Endodermal cell (in vitro differentiated cells): Measurements from ENCODE around the gene ATP6AP2. TPM values are rescaled to one million over a fixed set of nuclear protein-coding genes. Genes with fewer than 3 reads are reported as not detected.

ENCODE experiments used
- DNase-seq: peaks from one replicate; pipeline ENCODE4 v3.0.0-alpha.2; 2017
- H3K27ac ChIP-seq: 2 replicates; pipeline ENCODE4 v1.5.1; 2013; ENCODE audit warnings: mild to moderate bottlenecking, low read depth, low read length, moderate library complexity
- H3K27me3 ChIP-seq: 2 replicates; pipeline ENCODE4 v1.6.1; 2013; ENCODE audit warnings: mild to moderate bottlenecking, low read length, moderate library complexity; ENCODE audit not compliant: insufficient read depth, control insufficient read depth, poor library complexity, severe bottlenecking
- H3K36me3 ChIP-seq: 2 replicates; pipeline ENCODE4 v1.7.0; 2013; ENCODE audit warnings: mild to moderate bottlenecking, low read length, moderate library complexity; ENCODE audit not compliant: control insufficient read depth, insufficient read depth
- H3K4me1 ChIP-seq: one replicate; pipeline ENCODE4 v1.7.0; 2013; ENCODE audit warnings: low read length; ENCODE audit not compliant: control insufficient read depth, insufficient read depth
- H3K4me3 ChIP-seq: 2 replicates; pipeline ENCODE4 v1.5.1; 2013; ENCODE audit warnings: mild to moderate bottlenecking, low read length, moderate library complexity
- H3K9ac ChIP-seq: 2 replicates; pipeline ENCODE4 v1.6.1; 2013; ENCODE audit warnings: mild to moderate bottlenecking, low read length, moderate library complexity; ENCODE audit not compliant: poor library complexity, severe bottlenecking; ENCODE audit errors: extremely low read depth
- H3K9me3 ChIP-seq: 2 replicates; pipeline ENCODE4 v1.6.1; 2013; ENCODE audit warnings: mild to moderate bottlenecking, low read length, moderate library complexity; ENCODE audit not compliant: control insufficient read depth
- H3K27ac Mint-ChIP-seq: 2 replicates; pipeline ENCODE4 v1.8.0; 2020; ENCODE audit warnings: mixed read lengths
- H3K27me3 Mint-ChIP-seq: 2 replicates; pipeline ENCODE4 v1.8.0; 2021; ENCODE audit warnings: mild to moderate bottlenecking, mixed read lengths; ENCODE audit not compliant: insufficient read depth
- H3K36me3 Mint-ChIP-seq: 2 replicates; pipeline ENCODE4 v1.8.0; 2020; ENCODE audit warnings: low read depth, mixed read lengths
- H3K4me1 Mint-ChIP-seq: 2 replicates; pipeline ENCODE4 v1.8.0; 2020; ENCODE audit warnings: mixed read lengths
- H3K4me3 Mint-ChIP-seq: 2 replicates; pipeline ENCODE4 v1.8.0; 2020; ENCODE audit warnings: mild to moderate bottlenecking, moderate library complexity, mixed read lengths
- H3K9me3 Mint-ChIP-seq: 2 replicates; pipeline ENCODE4 v1.8.0; 2020; ENCODE audit warnings: mild to moderate bottlenecking, mixed read lengths
- CTCF ChIP-seq: fragments of 200-600 bp; sonication (generic); conservative IDR thresholded peaks from 2 replicates; pipeline ENCODE4 v1.5.0; 2021; ENCODE audit warnings: antibody characterized with exemption, mild to moderate bottlenecking
- WGBS, 2 experiments: methylation state at CpG; one replicate each; pipeline versions ENCODE4 v1.1.5 to v1.1.7; 2013; ENCODE audit warnings: missing lambda C conversion rate in 2 of 2, mixed read lengths in 1 of 2; ENCODE audit not compliant: insufficient coverage in 1 of 2, insufficient read length in 1 of 2; 5-methylcytosine and 5-hydroxymethylcytosine counted together
- long read RNA-seq, 4 experiments: library from polyadenylated mRNA in 2 of 4; library from RNA in 1 of 4; library from capped mRNA in 1 of 4; stranded (forward) in 3 of 4; unstranded in 1 of 4; transcript quantifications; one replicate each; pipeline ENCODE4 v2.0.0, GENCODE V29; 2020 to 2021; ENCODE audit warnings: inconsistent platforms in 1 of 4
- polyA plus RNA-seq, 2 experiments: library from polyadenylated mRNA; stranded (reverse); fragments of 50-300 nt; gene quantifications; one replicate each; pipeline ENCODE4 v1.2.3, GENCODE V29; 2013
- total RNA-seq, 2 donors: library from RNA; stranded (reverse); fragmentation: NEBNext Ultra II Directional in 1 of 2; extraction: Animal tissue kit (Norgen Biotek cat#: 25700) in 1 of 2; gene quantifications; 2 replicates in 1 of 2; 3 replicates in 1 of 2; pipeline ENCODE4 v1.2.1, GENCODE V29; 2021

Gene ATP6AP2
- 10 to 100 TPM; 67.0 to 82.2 TPM for total RNA-seq
- polyA plus RNA-seq (2013, experiment 1 of 2), result 75.2 TPM
- polyA plus RNA-seq (2013, experiment 2 of 2), result 67.1 TPM
- long read RNA-seq, experiment 1, transcript ATP6AP2-217 (9 exons, 2,337 nt), result major isoform, 21 of 45 reads
- long read RNA-seq, experiment 1, partial matches to known transcripts, result 5 of 45 reads
- long read RNA-seq, experiment 1, other reads (novel, unspliced or antisense), result 18 of 45 reads
- long read RNA-seq, experiment 2, transcript ATP6AP2-217 (9 exons, 2,337 nt), result major isoform, 190 of 200 reads
- long read RNA-seq, experiment 2, partial matches to known transcripts, result 1 of 200 reads
- long read RNA-seq, experiment 2, other reads (novel, unspliced or antisense), result 1 of 200 reads
- long read RNA-seq, experiment 3, transcript ATP6AP2-202 (7 exons, 1,093 nt), result minor isoform, 6 of 651 reads
- long read RNA-seq, experiment 3, transcript ATP6AP2-201 (9 exons, 2,022 nt), result minor isoform, 7 of 651 reads
- long read RNA-seq, experiment 3, transcript ATP6AP2-224 (8 exons, 1,929 nt), result minor isoform, 11 of 651 reads
- long read RNA-seq, experiment 3, transcript ATP6AP2-217 (9 exons, 2,337 nt), result major isoform, 609 of 651 reads
- long read RNA-seq, experiment 3, partial matches to known transcripts, result 7 of 651 reads
- long read RNA-seq, experiment 3, other reads (novel, unspliced or antisense), result 5 of 651 reads
- long read RNA-seq, experiment 4, transcript ATP6AP2-217 (9 exons, 2,337 nt), result major isoform, 195 of 222 reads
- long read RNA-seq, experiment 4, transcript ATP6AP2-202 (7 exons, 1,093 nt), result minor isoform, 6 of 222 reads
- long read RNA-seq, experiment 4, partial matches to known transcripts, result 12 of 222 reads
- long read RNA-seq, experiment 4, other reads (novel, unspliced or antisense), result 4 of 222 reads

- no peaks in the 10 kb centered on the region for H3K36me3 Mint-ChIP-seq
- no peaks in the 10 kb centered on the region for H3K27me3 ChIP-seq
- peak within 1 kb of the TSS; percentile 91 for H3K27ac Mint-ChIP-seq
- DNase-seq, result peak; percentile 99
- no peak for TF ChIP-seq CTCF
- peak within 1 kb of the TSS; percentile 41 for H3K9ac ChIP-seq
- H3K4me3 ChIP-seq, result peak within 1 kb of the TSS; percentile 87
- H3K4me1 Mint-ChIP-seq, result peaks cover 16% of the 10 kb centered on the region
- 0% methylated on average over 88 of the region's 89 CpGs; no CpG with 5 or more reads in 1 of the 2 experiments for WGBS, 2 experiments
- no peaks in the 10 kb centered on the region for H3K36me3 ChIP-seq
- no peaks in the 10 kb centered on the region for H3K9me3 ChIP-seq
- peak within 1 kb of the TSS; percentile 75 for H3K4me3 Mint-ChIP-seq
- peak within 1 kb of the TSS; percentile 49 for H3K27ac ChIP-seq
- no peaks in the 10 kb centered on the region for H3K27me3 Mint-ChIP-seq
- no peaks in the 10 kb centered on the region for H3K4me1 ChIP-seq
- H3K9me3 Mint-ChIP-seq, result peaks cover 34% of the 10 kb centered on the region
These were observed at the start of gene ATP6AP2 for GRCh38 chrX:40580537-40581335. Gene ATP6AP2, plus strand, starts transcription at chrX:40580970. Its CDS starts 96 bp downstream, at chrX:40581066.

- Histone ChIP-seq H3K27ac (peak overlapping the region; percentile 63), H3K36me3 (no peaks in the 10 kb centered on the region), H3K4me3 (no peak overlapping the region), H3K9ac (no peak overlapping the region), H3K27me3 (no peaks in the 10 kb centered on the region), H3K9me3 (no peaks in the 10 kb centered on the region), H3K4me1 (no peaks in the 10 kb centered on the region)
- DNase-seq, result no peak
- Mint-ChIP-seq H3K27ac (no peak overlapping the region), H3K4me1 (peaks cover 10% of the 10 kb centered on the region), H3K9me3 (peaks cover 34% of the 10 kb centered on the region), H3K4me3 (no peak overlapping the region), H3K36me3 (no peaks in the 10 kb centered on the region), H3K27me3 (no peaks in the 10 kb centered on the region)
- WGBS, 2 experiments, result 76% methylated on average over 16 of the region's 16 CpGs; no CpG with 5 or more reads in 1 of the 2 experiments
- no peak for TF ChIP-seq CTCF
These were observed 49.5 kb upstream of the ATP6AP2 start for GRCh38 chrX:40531056-40531826.
